Thyroid gland (tissue), 4 donors: ENCODE results near the gene UBL4B. TPM values are rescaled to one million over a fixed set of nuclear protein-coding genes. Genes with fewer than 3 reads are reported as not detected.

Experiments used
- DNase-seq, 2 donors: peaks; one replicate each; pipeline ENCODE4 v3.0.0-alpha.2; 2019
- H3K27ac ChIP-seq, 3 donors: fragments of 200-600 bp; sonication (generic); 1 replicate in 2 of 3; 2 replicates in 1 of 3; pipeline ENCODE4 v1.5.1; 2016 to 2019; ENCODE audit warnings: mild to moderate bottlenecking in 1 of 3, moderate library complexity in 1 of 3
- H3K27me3 ChIP-seq: fragments of 200-600 bp; sonication (generic); one replicate; pipeline ENCODE4 v1.5.1; 2019
- H3K36me3 ChIP-seq, 2 donors: fragments of 200-600 bp; sonication (generic); one replicate each; pipeline ENCODE4 v1.5.1; 2016 to 2019
- H3K4me1 ChIP-seq, 2 donors: fragments of 200-600 bp; sonication (generic); one replicate each; pipeline ENCODE4 v1.5.1; 2017 to 2019
- H3K4me3 ChIP-seq, 3 donors: fragments of 200-600 bp; sonication (generic); replicated peaks in 1 of 3; 1 replicate in 2 of 3; 2 replicates in 1 of 3; pipeline ENCODE4 v1.5.1; 2016; ENCODE audit warnings: mild to moderate bottlenecking in 1 of 3
- H3K9me3 ChIP-seq: fragments of 200-600 bp; sonication (generic); one replicate; pipeline ENCODE4 v1.5.1; 2017
- POLR2A ChIP-seq, 2 donors: fragments of 450-650 bp; IDR thresholded peaks; one replicate each; pipeline ENCODE4 v1.6.1; 2017; ENCODE audit warnings: antibody characterized with exemption in 2 of 2, mild to moderate bottlenecking in 2 of 2, moderate library complexity in 1 of 2
- WGBS, 2 donors: methylation state at CpG; one replicate each; pipeline ENCODE4 v1.1.5; 2017; 5-methylcytosine and 5-hydroxymethylcytosine counted together
- intact Hi-C: fragments of 100-400 bp; cut with DNase I; formaldehyde crosslinking; loops from one replicate; pipeline ENCODE4 v1.15.1; 2023
- total RNA-seq, 4 donors: library from RNA; depleted of rRNA; stranded (reverse); fragments of >200 nt; gene quantifications; one replicate each; pipeline ENCODE4 v1.2.3, GENCODE V29; 2016
- TF ChIP-seq, protein P1 (sequence below), 6 experiments: fragments of 200-600 bp in 3 of 6; fragments of 450-650 bp in 3 of 6; sonication (generic) in 3 of 6; IDR thresholded peaks; one replicate each; pipeline ENCODE4 v1.5.1; 2016 to 2019; ENCODE audit warnings: antibody characterized with exemption in 6 of 6, mild to moderate bottlenecking in 2 of 6, inconsistent platforms in 1 of 6, moderate library complexity in 1 of 6

Gene UBL4B
- total RNA-seq, 4 donors from 2014 or later = 0.27 TPM; not detected in 3

DNA sequence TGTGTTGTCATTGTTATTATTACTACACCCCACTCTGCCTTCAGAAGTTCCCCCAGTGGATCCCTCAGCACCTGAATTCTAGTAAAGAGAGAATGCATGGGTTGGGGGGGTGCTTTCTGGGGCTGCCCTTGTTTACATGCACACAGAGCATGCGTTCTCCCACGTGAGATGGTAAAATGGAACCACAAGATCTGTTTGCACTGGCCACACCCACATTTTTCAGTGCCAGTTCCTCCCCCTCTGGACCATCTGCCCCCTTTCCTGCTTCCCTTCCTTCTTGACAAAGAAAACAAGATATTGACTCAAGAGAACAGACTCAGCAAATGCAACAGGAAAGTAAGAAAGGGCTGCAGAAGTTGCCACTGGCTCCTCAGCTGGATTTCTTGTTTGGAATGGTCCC, 46.9 kb downstream of the UBL4B start:
- 43 to 44% methylated on average over 2 of the region's 2 CpGs for WGBS, 2 donors
- no peak for DNase-seq
- no peak overlapping the region for H3K4me3 ChIP-seq
- intact Hi-C loops = no loop called here
- no peaks in the 10 kb centered on the region for H3K27me3 ChIP-seq
- no peak overlapping the region for H3K27ac ChIP-seq
- TF ChIP-seq, protein P1, sequence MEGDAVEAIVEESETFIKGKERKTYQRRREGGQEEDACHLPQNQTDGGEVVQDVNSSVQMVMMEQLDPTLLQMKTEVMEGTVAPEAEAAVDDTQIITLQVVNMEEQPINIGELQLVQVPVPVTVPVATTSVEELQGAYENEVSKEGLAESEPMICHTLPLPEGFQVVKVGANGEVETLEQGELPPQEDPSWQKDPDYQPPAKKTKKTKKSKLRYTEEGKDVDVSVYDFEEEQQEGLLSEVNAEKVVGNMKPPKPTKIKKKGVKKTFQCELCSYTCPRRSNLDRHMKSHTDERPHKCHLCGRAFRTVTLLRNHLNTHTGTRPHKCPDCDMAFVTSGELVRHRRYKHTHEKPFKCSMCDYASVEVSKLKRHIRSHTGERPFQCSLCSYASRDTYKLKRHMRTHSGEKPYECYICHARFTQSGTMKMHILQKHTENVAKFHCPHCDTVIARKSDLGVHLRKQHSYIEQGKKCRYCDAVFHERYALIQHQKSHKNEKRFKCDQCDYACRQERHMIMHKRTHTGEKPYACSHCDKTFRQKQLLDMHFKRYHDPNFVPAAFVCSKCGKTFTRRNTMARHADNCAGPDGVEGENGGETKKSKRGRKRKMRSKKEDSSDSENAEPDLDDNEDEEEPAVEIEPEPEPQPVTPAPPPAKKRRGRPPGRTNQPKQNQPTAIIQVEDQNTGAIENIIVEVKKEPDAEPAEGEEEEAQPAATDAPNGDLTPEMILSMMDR (IDR thresholded peaks at IDR 0.05) = no peak
- no peak for TF ChIP-seq POLR2A (IDR thresholded peaks at IDR 0.05)
- no peaks in the 10 kb centered on the region for H3K9me3 ChIP-seq
- no peaks in the 10 kb centered on the region for H3K36me3 ChIP-seq
- no peaks in the 10 kb centered on the region for H3K4me1 ChIP-seq

DNA sequence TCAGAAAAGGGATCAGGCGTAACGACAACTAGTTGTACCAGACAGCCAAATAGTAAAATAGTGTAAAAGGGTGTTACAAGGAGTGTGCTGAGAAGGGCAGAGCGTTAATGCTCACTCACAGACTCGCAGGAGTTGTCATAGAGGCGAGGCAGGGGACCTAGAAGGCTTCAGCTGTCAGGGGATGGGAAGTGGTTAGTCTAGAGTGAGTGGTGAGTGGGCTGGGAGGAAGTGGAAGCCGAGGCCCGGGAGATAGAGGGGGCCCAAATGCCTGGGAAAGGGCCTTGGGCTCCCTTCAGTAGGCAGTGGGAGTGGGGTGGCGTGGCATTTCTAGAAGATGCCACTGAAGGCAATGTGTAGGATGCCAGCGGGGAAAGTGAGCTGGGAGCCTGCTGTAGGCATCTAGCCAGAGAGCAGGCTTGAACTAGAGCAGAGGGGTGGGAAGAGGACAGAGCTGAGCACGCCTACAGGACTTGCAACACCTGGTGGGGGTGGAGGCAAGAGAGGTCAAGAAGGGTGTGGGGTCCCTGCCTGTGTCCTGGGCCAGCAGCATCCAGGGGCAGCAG, 48.4 kb downstream of the UBL4B start:
- H3K36me3 ChIP-seq = no peaks in the 10 kb centered on the region
- no peak overlapping the region for H3K27ac ChIP-seq
- no peak overlapping the region for H3K4me3 ChIP-seq
- WGBS, 2 donors = 60 to 63% methylated on average over 10 of the region's 10 CpGs
- TF ChIP-seq POLR2A (IDR thresholded peaks at IDR 0.05) = no peak
- H3K9me3 ChIP-seq = no peaks in the 10 kb centered on the region
- no peaks in the 10 kb centered on the region for H3K27me3 ChIP-seq
- intact Hi-C loops = no loop called here
- no peak for DNase-seq
- H3K4me1 ChIP-seq = no peaks in the 10 kb centered on the region

DNA sequence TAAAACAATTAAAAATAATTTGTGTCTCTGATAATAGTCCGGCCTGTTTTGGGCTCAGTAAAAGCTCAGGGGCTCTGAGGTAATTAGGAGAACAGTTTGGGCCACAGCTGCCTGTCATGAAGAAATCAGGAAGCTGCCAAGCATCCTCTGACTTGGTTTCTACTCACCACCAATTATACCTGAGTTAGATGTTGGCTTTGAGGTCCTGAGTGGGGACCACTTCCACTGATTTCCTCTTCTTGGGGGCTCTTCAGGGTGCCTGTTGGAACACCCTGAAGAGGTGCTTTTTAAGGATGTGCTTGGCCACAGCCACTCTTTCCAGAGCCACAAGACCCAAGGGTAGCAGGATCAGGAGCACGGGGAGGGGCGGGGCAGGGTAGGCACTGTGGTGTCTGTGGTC, 48.9 kb downstream of the UBL4B start:
- Histone ChIP-seq H3K9me3 (no peaks in the 10 kb centered on the region), H3K4me1 (no peaks in the 10 kb centered on the region), H3K27me3 (no peaks in the 10 kb centered on the region), H3K27ac (no peak overlapping the region), H3K4me3 (no peak overlapping the region), H3K36me3 (no peaks in the 10 kb centered on the region)
- 90 to 96% methylated on average over 3 of the region's 3 CpGs for whole genome bisulfite sequencing, 2 donors
- intact Hi-C loops = no loop called here
- TF ChIP-seq, protein P1 (IDR thresholded peaks at IDR 0.05) = no peak
- no peak for TF ChIP-seq POLR2A (IDR thresholded peaks at IDR 0.05)
- no peak for DNase-seq

DNA sequence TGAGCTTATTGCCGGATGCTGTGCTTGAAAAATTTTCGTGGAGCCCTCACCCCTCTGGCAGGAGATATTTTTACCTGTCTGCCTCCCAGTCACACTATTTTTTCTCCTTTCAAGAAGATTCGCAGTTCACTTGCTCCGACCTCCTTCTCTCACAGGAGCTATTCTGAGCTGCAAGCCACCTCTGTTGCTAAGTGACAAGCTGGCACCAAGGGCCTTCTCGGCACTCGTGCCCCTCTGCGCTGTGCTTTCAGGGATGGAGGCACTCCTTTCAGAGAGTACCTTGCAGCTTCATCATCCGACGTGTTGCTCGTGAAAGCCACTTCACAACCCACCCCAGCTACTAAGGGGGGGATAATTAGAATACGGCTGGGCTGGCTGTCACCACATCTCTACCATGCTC, 49.6 kb downstream of the UBL4B start:
- Histone ChIP-seq H3K27me3 (no peaks in the 10 kb centered on the region), H3K27ac (no peak overlapping the region), H3K4me1 (no peaks in the 10 kb centered on the region), H3K9me3 (no peaks in the 10 kb centered on the region), H3K4me3 (no peak overlapping the region), H3K36me3 (no peaks in the 10 kb centered on the region)
- 57 to 68% methylated on average over 7 to 11 of the region's 11 CpGs for WGBS, 2 donors
- intact Hi-C loops = no loop called here
- no peak for DNase-seq
- TF ChIP-seq POLR2A (IDR thresholded peaks at IDR 0.05) = no peak
- TF ChIP-seq, protein P1 (IDR thresholded peaks at IDR 0.05) = no peak

Other genes starting within 250 kb of the UBL4B start
- gene CSF1, start 201.6 kb upstream of the UBL4B start, total RNA-seq = 100 to 1,000 TPM in 1 of 4 donors, 10 to 100 TPM in 3; 33.5 to 127 (median 62.3) TPM
- gene AHCYL1, start 127.7 kb upstream of the UBL4B start, total RNA-seq = 100 to 1,000 TPM in 3 of 4 donors, 10 to 100 TPM in 1; 90.3 to 200 (median 118) TPM
- 10 to 100 TPM; 36.2 to 63.4 (median 45.2) TPM for gene STRIP1, start 77.8 kb upstream of the UBL4B start, total RNA-seq
- not detected for gene ALX3, start 41.8 kb upstream of the UBL4B start, total RNA-seq
- gene SLC6A17, start 38.1 kb downstream of the UBL4B start, total RNA-seq = under 1 TPM; under 0.01 to 0.49 (median 0.18) TPM
- 10 to 100 TPM in 1 of 4 donors, 1 to 10 TPM in 3; 3.8 to 12.5 (median 4.6) TPM for gene KCNC4, start 97.9 kb downstream of the UBL4B start, total RNA-seq
- gene RBM15, start 226.9 kb downstream of the UBL4B start, total RNA-seq = 10 to 100 TPM; 38.4 to 59.8 (median 40.7) TPM